ENCODE results near the gene LCN12. TPM values are rescaled to one million over a fixed set of nuclear protein-coding genes. Genes with fewer than 3 reads are reported as not detected.

LCN12 gene
- total RNA-seq, 1 donor from 2014 or later = 0.82 TPM

DNA sequence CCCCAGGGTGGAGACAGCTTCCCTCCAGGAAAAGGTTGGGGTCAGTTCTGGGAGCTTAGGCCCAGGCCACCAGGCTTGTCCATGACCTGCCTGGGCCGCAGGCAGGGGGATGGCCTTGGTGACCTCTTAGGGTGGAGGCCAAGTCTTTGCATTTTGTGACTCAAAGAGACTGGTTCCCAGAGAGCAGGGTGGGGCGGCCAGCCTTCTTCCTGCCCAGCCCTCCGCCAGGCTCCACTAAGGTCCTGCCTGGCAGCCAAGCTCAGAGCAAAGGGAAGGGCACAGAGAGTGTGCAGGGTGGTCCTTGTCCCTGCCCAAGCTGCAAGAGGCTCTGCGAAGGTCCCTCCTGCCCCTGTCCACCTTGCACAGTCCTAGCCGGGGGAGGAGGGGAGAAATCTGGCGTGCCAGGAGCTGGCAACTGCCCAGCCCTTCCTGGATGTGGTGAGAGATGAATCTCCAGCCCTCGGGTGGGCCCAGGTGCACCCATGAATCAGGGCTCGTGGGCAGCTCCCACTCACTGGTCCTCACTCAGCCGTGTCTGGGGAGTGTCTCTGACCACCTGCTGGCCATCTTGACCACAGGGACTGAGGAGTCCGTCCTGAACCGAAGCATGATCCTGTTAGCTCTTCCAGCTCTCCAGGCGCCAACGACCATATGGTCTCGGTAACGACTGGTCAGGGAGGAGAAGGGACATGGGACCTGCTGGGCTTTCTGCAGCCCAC lies 22.9 kb downstream of the LCN12 start:
- DNase-seq = no peak

- DNase-seq = peak; percentile 67
These were observed 23.6 kb downstream of the LCN12 start for GRCh38 chr9:136975644-136976043.

DNA sequence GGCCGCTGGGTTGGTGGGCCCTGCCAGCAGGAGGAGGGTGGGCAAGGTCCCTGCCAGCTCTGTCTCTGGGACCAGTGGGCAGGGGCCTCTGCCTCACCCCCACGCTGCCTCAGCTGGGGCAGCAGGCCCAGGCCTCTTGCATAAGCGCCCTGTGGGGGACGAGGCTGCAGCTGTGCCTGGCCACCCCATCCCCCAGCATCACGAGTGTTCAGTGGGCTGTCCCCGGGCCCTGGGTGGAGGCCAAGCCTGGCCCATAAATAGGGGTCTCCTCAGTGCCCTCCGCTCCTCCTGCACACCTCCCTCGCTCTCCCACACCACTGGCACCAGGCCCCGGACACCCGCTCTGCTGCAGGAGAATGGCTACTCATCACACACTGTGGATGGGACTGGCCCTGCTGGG lies 25.1 kb downstream of the LCN12 start, which contains the start of gene PTGDS:
PTGDS (plus strand) TSS at position 282 of the 400 bp plus-strand sequence; CDS start at position 357, 75 bp downstream.
- peak; percentile 66 for DNase-seq

DNA sequence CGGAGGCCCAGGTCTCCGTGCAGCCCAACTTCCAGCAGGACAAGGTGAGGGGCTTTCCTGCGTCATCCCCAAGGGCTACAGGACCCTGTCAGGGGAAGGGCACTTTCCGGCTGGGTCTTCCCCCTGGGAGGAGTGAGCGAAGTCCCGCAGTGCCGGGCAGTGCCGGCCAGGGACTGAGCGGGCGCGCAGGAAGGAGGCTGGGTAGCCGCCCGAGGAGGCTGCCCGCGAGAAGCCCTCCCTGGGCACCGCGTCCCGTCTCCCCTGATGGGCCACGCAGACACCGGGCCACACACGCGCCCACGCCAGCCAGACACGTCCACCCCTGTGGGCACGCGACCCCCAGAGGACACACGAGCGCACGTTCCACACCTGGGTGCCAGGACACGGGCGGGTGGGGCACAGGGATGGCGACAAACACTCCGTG lies 25.6 kb downstream of the LCN12 start:
- DNase-seq = no peak

GRCh38 chr9:136978073-136978864 lies 26.2 kb downstream of the LCN12 start:
- peak; percentile 67 for DNase-seq

DNA sequence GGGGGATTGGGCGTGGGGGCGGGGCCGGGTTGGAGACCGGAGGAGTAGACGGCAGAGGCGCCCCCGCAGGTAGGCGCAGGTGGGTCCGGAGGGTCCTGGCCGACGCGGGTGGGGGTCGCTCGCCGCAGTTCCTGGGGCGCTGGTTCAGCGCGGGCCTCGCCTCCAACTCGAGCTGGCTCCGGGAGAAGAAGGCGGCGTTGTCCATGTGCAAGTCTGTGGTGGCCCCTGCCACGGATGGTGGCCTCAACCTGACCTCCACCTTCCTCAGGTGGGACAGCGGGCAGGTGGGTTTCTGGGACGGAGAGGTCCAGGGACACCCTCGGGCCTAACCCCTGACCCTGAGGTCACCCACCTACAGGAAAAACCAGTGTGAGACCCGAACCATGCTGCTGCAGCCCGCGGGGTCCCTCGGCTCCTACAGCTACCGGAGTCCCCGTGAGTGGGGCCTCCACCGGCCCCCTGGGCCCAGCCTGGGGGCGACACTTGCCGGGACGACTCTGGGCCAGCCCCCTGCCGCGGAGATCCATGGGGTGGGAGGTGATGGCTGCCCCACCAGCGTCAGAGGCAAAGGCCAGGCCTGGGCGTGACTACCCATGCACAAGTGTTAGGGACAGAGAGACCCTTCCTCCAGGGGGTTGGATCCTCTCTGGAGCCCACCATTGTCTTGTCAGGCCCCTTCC lies 26.9 kb downstream of the LCN12 start:
- DNase-seq = no peak

- DNase-seq = no peak
These were observed 27.9 kb downstream of the LCN12 start for GRCh38 chr9:136979769-136980587.

- DNase-seq = no peak
These were observed 28.8 kb downstream of the LCN12 start for GRCh38 chr9:136980669-136981478.

DNA sequence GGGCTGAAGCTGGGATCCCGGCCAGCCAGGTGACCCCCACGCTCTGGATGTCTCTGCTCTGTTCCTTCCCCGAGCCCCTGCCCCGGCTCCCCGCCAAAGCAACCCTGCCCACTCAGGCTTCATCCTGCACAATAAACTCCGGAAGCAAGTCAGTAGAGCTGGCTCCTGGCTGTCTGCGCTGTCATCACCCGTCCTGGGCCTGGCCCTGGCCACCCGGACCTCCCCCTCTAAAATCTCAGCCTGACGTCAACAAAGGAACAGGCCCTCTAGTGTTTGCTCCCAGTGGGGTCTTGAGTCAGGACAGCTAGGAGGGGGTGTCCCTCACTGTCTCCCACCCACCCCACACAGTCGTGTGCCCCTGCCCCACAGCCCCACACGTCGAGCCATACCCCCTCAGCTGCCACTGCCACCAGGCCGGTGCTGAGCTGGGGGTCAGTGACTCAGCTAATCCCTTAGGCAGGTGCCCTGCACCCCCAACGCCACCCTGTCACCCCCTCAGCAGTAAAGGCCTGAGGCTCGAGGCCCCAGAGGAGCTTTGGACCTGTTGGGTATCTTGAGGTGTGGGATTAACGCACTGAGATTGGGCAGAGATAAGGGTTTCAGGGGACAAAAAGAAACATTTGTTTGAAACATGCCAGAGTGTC lies 29.6 kb downstream of the LCN12 start:
- DNase-seq = no peak

GRCh38 chr9:136982232-136983051 lies 30.4 kb downstream of the LCN12 start, which contains the start of gene LCNL1:
Gene LCNL1, plus strand, starts transcription at chr9:136982993. Its CDS starts 594 bp downstream, at chr9:136983587.
- DNase-seq = no peak

DNA sequence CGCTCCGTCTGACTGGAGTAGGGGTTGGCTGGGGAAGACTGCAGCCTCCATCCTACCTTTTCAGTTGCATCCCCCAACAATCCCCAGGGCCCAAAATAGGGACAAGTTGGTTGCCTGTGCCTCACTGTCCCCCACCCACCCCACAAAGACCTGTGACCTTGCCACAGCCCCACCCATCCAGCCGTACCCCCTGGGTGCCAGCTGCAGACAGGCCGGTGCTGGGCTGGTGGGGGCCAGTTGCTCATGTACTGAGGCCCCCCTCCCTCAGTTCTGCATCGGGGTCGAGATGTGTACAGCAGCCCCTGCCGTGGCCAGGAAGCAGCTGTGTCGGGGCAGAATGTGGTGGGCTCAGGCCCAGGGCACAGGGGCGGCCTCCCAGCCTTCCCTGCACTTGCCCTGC lies 31.1 kb downstream of the LCN12 start:
- no peak for DNase-seq

GRCh38 chr9:136983656-136984314 lies 31.7 kb downstream of the LCN12 start:
- no peak for DNase-seq

GRCh38 chr9:136984464-136985026 lies 32.5 kb downstream of the LCN12 start:
- no peak for DNase-seq

- DNase-seq = no peak
These were observed 33.0 kb downstream of the LCN12 start for GRCh38 chr9:136985027-136985602.

- no peak for DNase-seq
These were observed 33.8 kb downstream of the LCN12 start for GRCh38 chr9:136985853-136986252.

- no peak for DNase-seq
These were observed 36.8 kb downstream of the LCN12 start for GRCh38 chr9:136988872-136989271.

- DNase-seq = no peak
These were observed 38.3 kb downstream of the LCN12 start for GRCh38 chr9:136990242-136990911.

All from tongue (tissue), 2 donors.